Measurements from ENCODE around the gene UBE2Q2.

Gene UBE2Q2

GRCh38 chr15:75832114-75832513, 11.1 kb upstream of the UBE2Q2 start:
- Histone ChIP-seq H3K4me3 (ENCODE audit: low read depth, low read length) (no peak overlapping the region), H3K36me3 (no peaks in the 10 kb centered on the region), H3K27me3 (ENCODE audit: insufficient read depth, low read depth, severe bottlenecking) (no peaks in the 10 kb centered on the region), H3K27ac (no peak overlapping the region), H3K9me3 (ENCODE audit: severe bottlenecking) (no peaks in the 10 kb centered on the region)
- DNase-seq, result no peak
- TF ChIP-seq, protein P1, sequence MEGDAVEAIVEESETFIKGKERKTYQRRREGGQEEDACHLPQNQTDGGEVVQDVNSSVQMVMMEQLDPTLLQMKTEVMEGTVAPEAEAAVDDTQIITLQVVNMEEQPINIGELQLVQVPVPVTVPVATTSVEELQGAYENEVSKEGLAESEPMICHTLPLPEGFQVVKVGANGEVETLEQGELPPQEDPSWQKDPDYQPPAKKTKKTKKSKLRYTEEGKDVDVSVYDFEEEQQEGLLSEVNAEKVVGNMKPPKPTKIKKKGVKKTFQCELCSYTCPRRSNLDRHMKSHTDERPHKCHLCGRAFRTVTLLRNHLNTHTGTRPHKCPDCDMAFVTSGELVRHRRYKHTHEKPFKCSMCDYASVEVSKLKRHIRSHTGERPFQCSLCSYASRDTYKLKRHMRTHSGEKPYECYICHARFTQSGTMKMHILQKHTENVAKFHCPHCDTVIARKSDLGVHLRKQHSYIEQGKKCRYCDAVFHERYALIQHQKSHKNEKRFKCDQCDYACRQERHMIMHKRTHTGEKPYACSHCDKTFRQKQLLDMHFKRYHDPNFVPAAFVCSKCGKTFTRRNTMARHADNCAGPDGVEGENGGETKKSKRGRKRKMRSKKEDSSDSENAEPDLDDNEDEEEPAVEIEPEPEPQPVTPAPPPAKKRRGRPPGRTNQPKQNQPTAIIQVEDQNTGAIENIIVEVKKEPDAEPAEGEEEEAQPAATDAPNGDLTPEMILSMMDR (IDR thresholded peaks at IDR 0.05; ENCODE audit: low read depth, low read length), result no peak

- H3K27me3 ChIP-seq (ENCODE audit: insufficient read depth, low read depth, severe bottlenecking), result no peaks in the 10 kb centered on the region
- H3K27ac ChIP-seq, result no peak overlapping the region
- no peaks in the 10 kb centered on the region for H3K9me3 ChIP-seq (ENCODE audit: severe bottlenecking)
- TF ChIP-seq, protein P1 (IDR thresholded peaks at IDR 0.05; ENCODE audit: low read depth, low read length), result no peak
- DNase-seq, result no peak
- H3K4me3 ChIP-seq (ENCODE audit: low read depth, low read length), result no peak overlapping the region
- no peaks in the 10 kb centered on the region for H3K36me3 ChIP-seq
Measured at GRCh38 chr15:75834021-75834420, 9.2 kb upstream of the UBE2Q2 start.

- H3K27ac ChIP-seq, result no peak overlapping the region
- no peak for DNase-seq
- TF ChIP-seq, protein P1 (IDR thresholded peaks at IDR 0.05; ENCODE audit: low read depth, low read length), result no peak
- no peaks in the 10 kb centered on the region for H3K9me3 ChIP-seq (ENCODE audit: severe bottlenecking)
- no peaks in the 10 kb centered on the region for H3K36me3 ChIP-seq
- H3K27me3 ChIP-seq (ENCODE audit: insufficient read depth, low read depth, severe bottlenecking), result no peaks in the 10 kb centered on the region
- no peak overlapping the region for H3K4me3 ChIP-seq (ENCODE audit: low read depth, low read length)
Measured at GRCh38 chr15:75835990-75836958, 7.0 kb upstream of the UBE2Q2 start.

DNA sequence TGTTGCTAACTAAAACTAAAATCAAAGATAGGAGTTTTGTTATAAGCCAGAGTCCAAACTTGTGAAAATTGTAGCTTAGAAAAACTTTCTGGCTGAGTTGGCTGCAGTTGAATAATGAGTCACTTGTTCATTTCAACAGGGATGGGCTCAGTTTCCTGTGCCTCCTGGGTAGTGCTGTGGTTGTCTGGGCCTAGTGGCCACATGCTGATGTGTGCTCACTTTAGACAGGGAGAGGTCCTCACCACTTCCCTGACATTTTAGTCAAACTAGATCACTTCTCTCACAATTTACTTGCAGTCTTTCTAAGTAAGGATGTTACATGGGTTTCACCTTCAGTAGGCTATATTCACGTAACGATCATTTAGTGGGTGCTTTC, 6.3 kb upstream of the UBE2Q2 start:
- DNase-seq, result no peak
- Histone ChIP-seq H3K36me3 (no peaks in the 10 kb centered on the region), H3K4me3 (ENCODE audit: low read depth, low read length) (no peak overlapping the region), H3K9me3 (ENCODE audit: severe bottlenecking) (no peaks in the 10 kb centered on the region), H3K27me3 (ENCODE audit: insufficient read depth, low read depth, severe bottlenecking) (no peaks in the 10 kb centered on the region), H3K27ac (no peak overlapping the region)
- TF ChIP-seq, protein P1 (IDR thresholded peaks at IDR 0.05; ENCODE audit: low read depth, low read length), result no peak

- Histone ChIP-seq H3K4me3 (ENCODE audit: low read depth, low read length) (no peak overlapping the region), H3K36me3 (peaks cover 12% of the 10 kb centered on the region), H3K9me3 (ENCODE audit: severe bottlenecking) (no peaks in the 10 kb centered on the region), H3K27me3 (ENCODE audit: insufficient read depth, low read depth, severe bottlenecking) (no peaks in the 10 kb centered on the region), H3K27ac (no peak overlapping the region)
- DNase-seq, result no peak
- TF ChIP-seq, protein P1 (IDR thresholded peaks at IDR 0.05; ENCODE audit: low read depth, low read length), result no peak
Measured at GRCh38 chr15:75840659-75841058, 2.6 kb upstream of the UBE2Q2 start.
